IPS-18c (cell line): ENCODE results near the gene MICAL3.

Experiments
- H3K4me3 ChIP-seq: 2 replicates; pipeline ENCODE4 v1.7.0; 2013; ENCODE audit warnings: low read depth, mild to moderate bottlenecking, low read length, moderate library complexity; ENCODE audit not compliant: insufficient read depth
- H3K9me3 ChIP-seq: one replicate; pipeline ENCODE4 v1.6.1; 2013; ENCODE audit warnings: mild to moderate bottlenecking, low read length, moderate library complexity; ENCODE audit not compliant: control insufficient read depth, insufficient read depth

MICAL3 gene

DNA sequence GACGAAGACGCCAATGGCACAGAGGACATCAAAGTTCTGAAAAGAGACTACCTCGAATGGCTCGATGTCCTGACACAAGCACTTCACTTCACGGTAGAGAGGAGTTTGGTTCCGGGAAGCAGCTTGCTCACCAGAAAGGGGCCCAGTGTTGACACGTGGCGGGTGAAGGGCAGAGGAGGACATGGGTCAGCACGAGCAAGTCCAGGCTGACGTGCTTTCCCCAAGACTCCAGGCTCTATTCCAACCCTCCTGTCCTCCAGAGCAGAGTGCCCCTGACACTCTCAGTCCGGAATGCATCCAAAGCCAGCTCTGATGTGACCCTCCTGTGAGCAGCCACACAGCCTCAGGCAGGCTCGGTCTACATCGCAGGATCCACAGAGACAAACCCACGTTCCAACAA is 172.6 kb downstream of the MICAL3 start:
- Histone ChIP-seq H3K4me3 (no peak overlapping the region), H3K9me3 (no peaks in the 10 kb centered on the region)

DNA sequence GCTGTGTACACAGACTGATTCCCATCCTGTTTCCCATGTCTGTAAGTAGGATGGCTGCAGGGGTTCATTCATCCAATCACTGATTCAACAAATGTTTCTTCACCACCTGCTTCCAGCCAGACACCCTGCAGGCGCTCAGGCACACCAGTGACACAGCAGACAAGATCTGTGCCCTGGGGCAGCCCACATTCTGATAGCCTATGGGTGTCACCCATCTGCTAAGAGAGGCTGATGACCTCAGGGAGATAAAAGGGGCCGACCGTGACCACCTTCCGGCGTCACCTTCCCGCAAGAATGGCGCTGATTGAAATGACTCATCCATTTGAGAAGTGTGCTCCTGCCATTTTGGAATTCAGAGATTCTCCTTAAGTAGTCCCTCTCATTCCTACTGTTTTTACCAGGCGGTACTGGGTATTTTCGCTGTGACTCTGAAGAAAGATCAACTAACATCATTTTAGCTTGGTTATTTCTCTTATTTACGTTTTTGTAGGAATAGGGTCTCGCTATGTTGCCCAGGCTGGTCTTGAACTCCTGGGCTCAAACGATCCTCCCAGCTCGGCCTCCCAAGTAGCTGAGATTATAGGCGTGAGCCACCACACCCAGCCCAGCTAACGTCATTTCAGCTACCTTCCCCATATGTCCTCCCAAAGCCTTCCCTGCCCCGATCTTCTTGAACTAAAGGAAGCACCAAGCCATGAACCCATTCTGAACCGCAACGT is 176.8 kb downstream of the MICAL3 start:
- H3K9me3 ChIP-seq = no peaks in the 10 kb centered on the region
- H3K4me3 ChIP-seq = no peak overlapping the region

DNA sequence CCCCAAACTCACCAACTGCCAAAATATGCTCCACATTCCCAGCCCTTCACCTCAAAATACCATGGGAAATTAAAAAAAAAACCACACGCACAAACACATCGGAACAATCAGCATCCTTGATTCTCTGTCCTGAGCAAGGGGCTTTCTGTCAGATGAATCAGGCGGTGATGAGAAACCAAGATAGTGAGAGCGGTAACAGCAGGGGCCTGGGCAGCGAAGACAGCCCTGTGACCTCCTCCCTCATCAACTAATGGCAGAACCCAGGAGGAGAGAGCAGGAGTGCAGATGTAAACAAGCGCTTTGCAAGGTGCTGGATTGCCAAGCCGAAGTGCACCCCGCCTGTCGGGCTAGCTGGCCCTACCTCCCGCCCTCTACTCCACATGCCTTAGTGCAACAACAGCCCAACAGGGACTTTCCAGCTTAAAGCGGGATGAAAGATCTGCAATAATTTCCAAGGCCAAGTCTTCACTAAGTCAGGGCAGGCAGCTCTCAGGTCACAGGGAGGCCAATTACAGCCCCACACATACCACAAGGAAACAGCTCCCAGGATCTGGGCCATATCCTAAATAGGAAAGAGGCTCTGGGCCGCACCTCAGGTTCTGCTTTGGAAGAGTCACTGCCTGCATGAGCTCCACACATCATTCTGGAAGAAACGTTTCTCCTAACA is 177.9 kb downstream of the MICAL3 start:
- Histone ChIP-seq H3K4me3 (no peak overlapping the region), H3K9me3 (no peaks in the 10 kb centered on the region)

DNA sequence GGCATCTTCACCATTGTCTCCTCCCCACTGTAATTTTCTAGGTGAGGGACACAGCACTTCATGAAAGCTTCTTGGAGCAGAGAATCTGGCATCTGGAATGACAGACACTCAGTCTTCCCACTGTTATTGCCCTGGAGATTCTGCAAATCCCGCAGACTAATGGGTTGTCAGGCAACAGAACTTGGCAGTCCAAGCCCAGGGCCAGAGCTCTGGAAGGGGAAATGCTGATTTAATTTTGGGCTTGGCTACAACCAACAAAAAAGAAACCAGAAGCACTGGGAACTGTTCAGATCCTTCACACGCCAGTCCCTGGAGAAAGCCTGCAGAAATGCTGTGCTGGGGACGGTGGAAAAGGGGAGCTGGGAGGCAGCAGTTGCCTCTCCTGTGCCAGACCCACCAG is 178.6 kb downstream of the MICAL3 start:
- Histone ChIP-seq H3K9me3 (no peaks in the 10 kb centered on the region), H3K4me3 (no peak overlapping the region)

DNA sequence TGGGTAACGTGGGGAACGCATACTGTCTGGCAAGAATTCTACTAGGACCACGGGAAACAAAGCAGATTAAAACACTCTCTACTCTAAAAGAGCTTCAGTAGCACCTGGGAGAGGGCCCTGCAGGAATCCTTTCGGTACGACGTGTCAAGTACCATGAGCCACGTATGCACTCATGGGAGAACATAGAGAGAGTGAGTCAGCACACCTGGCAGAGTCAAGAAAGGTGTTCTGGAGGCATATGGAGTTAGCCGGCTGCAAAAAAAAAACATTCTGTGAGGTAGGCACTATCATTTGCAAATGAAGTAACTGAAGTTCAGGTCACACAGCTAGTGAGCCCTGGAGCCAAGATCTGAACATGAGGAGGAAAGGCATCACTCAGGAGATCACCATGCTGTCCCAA is 179.0 kb downstream of the MICAL3 start:
- H3K9me3 ChIP-seq = no peaks in the 10 kb centered on the region
- no peak overlapping the region for H3K4me3 ChIP-seq

DNA sequence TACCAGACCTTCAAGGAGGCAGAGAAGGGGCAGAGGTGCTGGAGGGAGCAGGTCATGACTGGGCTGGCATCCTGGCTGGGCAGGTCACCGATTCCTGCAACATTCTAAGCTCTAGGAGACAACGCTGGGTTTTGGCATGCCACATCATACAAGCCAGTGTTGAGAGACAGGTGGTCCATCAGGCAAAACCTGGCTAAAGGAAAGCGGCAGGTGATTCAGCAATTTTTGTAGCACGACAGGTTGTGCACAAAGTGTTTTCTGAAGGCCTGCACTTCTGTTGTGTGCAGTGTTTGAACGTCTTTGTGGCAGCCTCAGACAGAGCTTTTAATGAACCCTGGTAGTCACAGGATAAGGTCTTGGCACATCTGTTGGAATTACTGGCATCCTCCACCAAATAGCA is 180.2 kb downstream of the MICAL3 start:
- Histone ChIP-seq H3K4me3 (no peak overlapping the region), H3K9me3 (no peaks in the 10 kb centered on the region)

DNA sequence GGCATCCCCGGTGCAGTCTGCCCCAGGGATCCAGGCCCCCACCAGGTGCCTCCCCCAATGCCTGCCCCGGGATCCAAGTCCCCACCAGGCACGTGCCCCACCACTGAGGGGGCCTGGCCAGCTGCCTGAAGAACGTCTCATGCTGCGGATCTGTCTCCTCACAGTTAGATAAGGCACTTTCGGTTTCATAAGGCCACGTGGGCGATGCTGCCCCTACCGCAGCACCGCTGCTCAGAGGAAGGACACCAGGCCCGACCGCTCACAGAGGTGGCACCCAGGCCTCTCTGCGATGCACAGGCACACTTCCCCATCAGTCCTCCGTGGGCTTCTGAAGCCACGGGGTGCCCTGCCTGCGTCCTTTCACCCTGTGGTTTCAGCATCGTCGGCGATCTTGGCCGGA is 182.0 kb downstream of the MICAL3 start:
- H3K4me3 ChIP-seq = no peak overlapping the region
- H3K9me3 ChIP-seq = no peaks in the 10 kb centered on the region

DNA sequence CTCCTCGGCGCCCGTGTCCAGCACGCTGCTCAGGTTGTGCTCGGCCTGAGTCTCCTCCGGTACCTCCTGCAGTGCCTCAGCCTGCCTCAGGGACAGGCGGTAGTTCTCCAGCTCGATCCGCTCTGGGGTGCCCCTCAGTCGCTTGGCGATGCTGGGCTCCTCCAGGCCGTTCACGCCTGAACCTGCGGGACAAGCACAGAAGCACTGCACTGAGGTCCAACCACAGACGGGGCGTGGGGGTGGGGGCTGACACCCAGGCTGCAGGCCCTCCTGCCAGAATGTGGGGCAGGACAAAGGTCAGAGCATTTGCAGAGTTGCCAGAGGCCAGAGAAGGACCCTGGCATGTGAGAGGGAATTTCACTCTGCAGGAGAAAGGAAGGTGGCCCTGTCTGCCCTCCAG is 182.5 kb downstream of the MICAL3 start:
- Histone ChIP-seq H3K9me3 (no peaks in the 10 kb centered on the region), H3K4me3 (no peak overlapping the region)

DNA sequence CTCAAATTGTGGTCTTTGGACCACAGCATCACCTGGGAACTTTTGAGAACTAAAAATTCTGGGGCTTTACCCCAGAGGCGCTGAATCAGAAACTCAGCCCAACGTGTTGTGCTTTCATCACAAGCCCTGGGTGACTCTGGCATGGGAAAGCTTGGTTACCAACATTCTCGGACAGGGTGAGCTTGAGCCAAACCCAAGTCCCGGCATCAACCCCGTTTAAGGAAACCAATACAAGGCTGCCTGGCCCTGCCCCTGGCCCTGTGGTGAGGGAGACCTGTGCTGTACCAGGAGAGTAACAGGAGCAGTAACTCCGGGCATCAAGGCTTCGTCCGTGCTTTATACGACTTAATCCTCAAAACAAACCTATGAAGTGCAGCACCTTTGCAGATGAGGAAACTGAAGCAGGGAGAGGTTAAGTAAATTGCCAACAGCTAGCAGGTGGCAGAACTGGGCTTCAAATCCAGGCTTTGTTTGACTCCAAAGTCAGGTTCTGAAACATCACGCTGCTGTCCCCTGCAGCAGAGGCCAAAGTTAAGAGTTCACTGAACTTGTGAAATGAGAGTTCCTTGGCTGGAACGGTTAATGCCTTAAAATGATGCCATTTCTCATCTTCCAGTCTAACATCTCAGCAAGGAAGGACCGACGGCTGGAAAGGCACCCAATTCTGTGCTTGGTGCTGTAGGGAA is 186.0 kb downstream of the MICAL3 start:
- no peaks in the 10 kb centered on the region for H3K9me3 ChIP-seq
- no peak overlapping the region for H3K4me3 ChIP-seq

DNA sequence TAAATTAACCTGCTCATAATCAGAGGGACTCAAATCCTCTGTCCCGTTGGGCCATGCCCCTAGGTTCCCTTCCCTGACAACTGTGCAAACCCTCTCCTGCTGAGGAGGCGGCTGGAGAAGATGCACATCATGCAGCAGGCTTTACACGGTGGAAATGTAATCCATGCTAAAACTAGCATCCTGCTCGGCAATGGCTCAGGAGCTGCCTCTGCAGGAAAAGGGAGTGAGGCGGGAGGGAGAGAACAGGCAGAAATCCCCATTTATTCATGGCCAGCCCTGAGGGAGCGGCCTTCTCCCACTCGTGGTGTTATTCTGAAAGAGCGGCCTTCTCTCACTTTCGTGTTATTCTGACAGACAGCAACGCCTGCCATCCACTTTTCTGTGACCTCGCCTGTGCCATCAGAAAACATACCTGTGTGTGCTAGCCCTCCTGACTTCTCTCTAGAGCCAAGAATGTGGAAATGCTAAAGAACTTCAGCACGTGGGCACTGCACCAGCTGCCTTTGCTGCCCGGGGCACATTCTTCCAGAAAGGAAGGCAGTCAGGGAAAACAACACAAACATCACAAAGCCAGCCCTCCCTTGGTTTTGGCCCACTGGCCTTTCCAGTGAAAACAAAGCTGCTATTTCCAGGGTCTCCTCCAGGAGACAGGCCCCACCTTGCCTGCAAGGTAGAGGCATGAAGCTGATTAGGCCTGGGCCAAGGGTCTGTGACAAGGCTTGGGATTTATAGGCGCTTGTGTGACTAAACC is 187.2 kb downstream of the MICAL3 start:
- no peaks in the 10 kb centered on the region for H3K9me3 ChIP-seq
- H3K4me3 ChIP-seq = no peak overlapping the region

DNA sequence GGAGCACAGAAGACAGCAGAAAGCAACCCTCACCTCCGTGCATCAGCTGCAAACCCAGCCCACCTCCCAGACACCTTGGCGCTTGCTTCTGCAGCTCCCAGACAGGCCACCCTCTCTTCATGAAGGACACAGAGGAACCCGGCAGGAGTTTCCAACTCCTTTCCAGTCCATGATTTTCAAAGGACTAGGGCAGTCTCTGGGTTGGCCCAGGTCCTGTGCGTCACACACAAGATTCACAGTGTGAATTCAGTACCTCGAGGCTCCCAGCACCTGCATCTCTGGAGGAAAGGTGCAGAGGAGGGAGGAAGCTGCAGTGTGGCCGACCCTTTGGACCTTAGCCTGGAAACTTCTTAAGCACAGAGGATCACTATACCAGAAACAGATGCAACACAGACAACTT is 189.1 kb downstream of the MICAL3 start:
- Histone ChIP-seq H3K9me3 (no peaks in the 10 kb centered on the region), H3K4me3 (no peak overlapping the region)

DNA sequence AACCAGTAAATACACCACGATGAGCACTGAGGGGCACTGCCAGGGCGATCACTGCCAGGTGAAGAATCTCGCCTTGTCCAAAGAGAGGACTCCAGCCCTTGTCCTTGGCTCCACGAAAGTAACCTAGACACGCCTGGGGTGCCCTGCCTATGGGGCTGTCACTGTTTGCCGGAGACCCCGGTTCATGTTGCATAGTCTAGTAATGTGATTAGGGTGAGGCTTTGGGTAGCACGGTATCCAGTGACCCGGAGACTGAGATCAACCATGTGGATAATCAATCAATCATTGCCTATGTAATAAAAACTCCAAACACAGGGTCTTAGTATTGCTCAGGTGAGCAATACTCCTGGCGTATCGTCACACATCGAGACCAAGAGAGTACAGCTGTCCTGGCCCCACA is 190.9 kb downstream of the MICAL3 start:
- H3K4me3 ChIP-seq = no peak overlapping the region
- no peaks in the 10 kb centered on the region for H3K9me3 ChIP-seq

DNA sequence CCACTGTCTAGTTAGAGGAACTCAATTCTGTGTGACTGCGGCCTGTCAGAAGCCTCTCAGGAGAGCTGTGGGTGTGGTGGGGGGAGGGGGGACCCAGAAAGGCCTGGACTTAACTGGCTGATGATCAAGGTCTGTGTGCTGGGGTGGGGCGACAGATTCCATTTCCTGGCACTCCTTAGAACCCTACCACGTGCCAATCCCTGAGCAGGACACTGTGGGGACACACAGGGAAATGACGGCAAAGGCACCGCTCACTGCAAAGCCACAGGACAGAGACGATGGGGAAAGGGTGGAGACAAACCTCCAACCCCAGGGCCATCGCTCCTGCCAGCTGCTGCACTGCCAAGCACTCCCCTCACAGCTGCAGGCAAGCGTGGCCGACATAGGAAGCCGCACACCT is 191.7 kb downstream of the MICAL3 start:
- no peaks in the 10 kb centered on the region for H3K9me3 ChIP-seq
- no peak overlapping the region for H3K4me3 ChIP-seq

DNA sequence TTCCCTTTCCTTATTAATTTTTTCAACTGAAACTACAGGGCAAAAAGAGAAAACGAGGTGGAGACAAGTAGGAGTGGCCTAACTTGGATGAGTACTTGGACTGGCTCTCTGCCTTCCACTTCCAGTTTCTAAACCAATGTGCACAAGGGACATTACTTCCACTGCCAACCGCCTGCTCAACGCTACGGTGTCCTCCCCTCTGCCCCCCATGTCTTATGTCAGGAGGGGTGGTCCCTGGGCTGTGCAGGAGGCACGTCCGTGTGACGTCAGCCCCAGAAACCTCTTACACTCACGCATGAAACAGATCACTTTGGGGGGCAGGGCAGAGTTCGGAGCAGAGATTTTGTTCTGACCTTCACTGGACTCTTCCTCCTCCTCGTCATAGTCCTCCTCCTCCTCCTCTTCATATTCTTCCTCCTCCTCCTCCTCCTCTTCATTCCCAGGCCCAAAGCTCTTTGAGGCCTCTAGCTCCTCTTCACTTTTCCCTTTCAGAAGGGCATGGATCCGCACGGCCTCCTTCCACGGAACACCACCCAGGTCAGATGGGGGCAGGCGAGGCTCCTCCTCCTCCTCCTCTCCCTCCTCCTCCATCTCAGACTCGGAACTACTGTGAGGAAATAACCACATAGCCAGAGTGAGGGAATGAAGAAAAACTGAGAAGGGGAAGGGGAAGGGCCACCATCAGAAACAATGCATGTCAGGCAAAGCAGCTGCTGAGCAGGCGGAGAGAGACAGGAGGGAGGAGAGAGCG is 192.7 kb downstream of the MICAL3 start:
- Histone ChIP-seq H3K4me3 (no peak overlapping the region), H3K9me3 (no peaks in the 10 kb centered on the region)

DNA sequence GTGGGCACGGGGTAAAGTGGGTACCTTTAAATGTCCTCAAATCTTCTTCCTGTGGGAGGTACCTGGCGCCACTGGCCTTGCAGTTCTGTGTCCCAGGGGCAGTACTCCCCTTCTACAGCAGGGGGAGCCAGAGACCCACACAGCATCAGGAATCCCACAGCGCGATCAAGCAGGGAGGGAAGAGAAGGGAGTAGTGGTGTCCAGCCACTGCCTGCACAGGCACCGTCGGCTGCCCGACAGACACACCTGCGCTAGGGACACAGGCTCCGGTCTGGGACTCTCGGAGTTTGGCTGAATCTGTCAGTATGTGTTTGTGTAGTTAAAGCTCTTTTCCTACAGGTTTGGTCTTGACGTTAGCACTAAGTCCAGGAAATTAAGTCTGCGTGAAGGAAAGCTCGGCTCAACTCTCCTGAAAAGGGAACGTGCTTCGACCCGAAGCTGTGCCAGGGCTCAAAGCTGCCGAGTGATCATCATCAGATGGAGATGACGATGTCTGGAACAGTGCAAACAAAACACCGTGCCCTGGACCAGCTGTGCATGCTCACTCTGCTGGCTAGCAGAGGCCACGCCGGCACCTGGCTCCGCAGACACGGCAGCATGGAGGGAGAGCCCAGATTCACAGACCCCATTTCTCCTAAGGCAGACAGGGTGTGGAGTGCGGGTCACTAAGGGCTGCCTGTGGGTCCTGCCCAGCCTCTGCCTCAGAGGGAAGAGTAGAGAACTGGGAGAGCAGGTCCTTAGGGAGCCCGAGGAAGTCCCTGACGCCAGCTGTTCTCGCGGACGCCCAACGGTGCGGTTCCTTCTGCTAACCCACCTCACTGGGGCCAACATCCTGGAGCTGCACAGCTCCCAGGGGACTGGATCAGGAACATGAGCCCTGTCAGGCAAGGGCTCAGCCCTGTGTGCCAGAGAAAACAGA is 194.1 kb downstream of the MICAL3 start:
- H3K4me3 ChIP-seq = no peak overlapping the region
- H3K9me3 ChIP-seq = no peaks in the 10 kb centered on the region

DNA sequence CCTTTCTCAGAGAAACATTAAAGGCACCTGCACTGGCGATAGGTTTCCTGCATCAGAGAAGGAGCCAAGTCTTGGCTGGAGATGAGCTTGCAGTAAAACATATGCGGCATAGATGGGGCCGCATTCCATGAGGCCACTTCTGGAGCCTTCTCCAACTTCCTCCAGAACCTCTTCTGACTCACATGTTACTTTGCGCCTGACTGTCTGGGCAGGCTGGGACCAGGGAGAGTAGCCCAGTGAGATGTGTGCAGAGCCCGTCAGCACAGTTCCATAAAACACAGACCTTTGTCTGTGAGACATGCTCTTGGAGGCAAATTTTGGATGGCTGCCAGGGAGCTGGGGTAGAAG is 194.7 kb downstream of the MICAL3 start:
- Histone ChIP-seq H3K9me3 (no peaks in the 10 kb centered on the region), H3K4me3 (no peak overlapping the region)
